ENCODE data around the gene CYP2W1.

- no peak for TF ChIP-seq CTCF (IDR thresholded peaks at IDR 0.05)
- TF ChIP-seq POLR2A (IDR thresholded peaks at IDR 0.05), result no peak
Observed at GRCh38 chr7:975702-976473, 7.1 kb upstream of the CYP2W1 start.
